ENCODE data around the gene DCUN1D5.

DNA sequence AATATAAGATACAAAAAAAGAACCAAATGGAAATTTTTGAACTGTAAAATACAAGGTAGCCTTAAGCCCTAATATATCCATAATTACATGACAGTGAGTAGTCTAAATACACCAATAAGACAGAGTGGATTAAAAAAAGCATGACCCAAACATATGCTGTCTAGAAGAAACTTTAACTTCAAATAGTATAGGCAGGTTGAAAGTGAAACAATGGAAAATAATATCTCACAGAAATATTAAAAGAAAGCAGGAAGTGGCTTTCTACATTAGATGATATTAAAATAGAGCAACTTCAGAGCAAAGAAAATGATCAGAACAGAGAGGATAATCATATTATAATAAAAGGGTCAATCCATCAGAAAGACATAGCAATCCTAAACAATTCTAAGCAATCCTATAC lies 21.8 kb downstream of the DCUN1D5 start:
- TF ChIP-seq, protein P1, sequence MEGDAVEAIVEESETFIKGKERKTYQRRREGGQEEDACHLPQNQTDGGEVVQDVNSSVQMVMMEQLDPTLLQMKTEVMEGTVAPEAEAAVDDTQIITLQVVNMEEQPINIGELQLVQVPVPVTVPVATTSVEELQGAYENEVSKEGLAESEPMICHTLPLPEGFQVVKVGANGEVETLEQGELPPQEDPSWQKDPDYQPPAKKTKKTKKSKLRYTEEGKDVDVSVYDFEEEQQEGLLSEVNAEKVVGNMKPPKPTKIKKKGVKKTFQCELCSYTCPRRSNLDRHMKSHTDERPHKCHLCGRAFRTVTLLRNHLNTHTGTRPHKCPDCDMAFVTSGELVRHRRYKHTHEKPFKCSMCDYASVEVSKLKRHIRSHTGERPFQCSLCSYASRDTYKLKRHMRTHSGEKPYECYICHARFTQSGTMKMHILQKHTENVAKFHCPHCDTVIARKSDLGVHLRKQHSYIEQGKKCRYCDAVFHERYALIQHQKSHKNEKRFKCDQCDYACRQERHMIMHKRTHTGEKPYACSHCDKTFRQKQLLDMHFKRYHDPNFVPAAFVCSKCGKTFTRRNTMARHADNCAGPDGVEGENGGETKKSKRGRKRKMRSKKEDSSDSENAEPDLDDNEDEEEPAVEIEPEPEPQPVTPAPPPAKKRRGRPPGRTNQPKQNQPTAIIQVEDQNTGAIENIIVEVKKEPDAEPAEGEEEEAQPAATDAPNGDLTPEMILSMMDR (IDR thresholded peaks at IDR 0.05), result no peak
- no peak for TF ChIP-seq POLR2A (IDR thresholded peaks at IDR 0.05)

Measured in adrenal gland (tissue), 5 donors.